HepG2 (cell line): ENCODE measurements around the gene JOSD1. TPM values are rescaled to one million over a fixed set of nuclear protein-coding genes. Genes with fewer than 3 reads are reported as not detected.

ENCODE experiments used
- BRCA1 ChIP-seq: sonication (generic); formaldehyde crosslinking; IDR thresholded peaks from 2 replicates; pipeline ENCODE4 v1.4.0; 2020; ENCODE audit warnings: missing genetic modification reagents
- CBX5 ChIP-seq: sonication (generic); formaldehyde crosslinking; IDR thresholded peaks from 2 replicates; pipeline ENCODE4 v1.4.0; 2020; ENCODE audit warnings: missing genetic modification reagents, borderline replicate concordance
- CCAR2 ChIP-seq: fragments of 200-400 bp; formaldehyde crosslinking; optimal IDR thresholded peaks from 2 replicates; pipeline ENCODE3; 2018; ENCODE audit warnings: low read depth, mild to moderate bottlenecking, low read length, moderate library complexity
- CSRNP1 ChIP-seq: sonication (generic); formaldehyde crosslinking; IDR thresholded peaks from 2 replicates; pipeline ENCODE4 v1.8.1; 2023; ENCODE audit warnings: mild to moderate bottlenecking, missing genetic modification reagents
- FIP1L1 ChIP-seq: fragments of 200-400 bp; formaldehyde crosslinking; IDR thresholded peaks from 2 replicates; pipeline ENCODE4 v1.6.1; 2018; ENCODE audit warnings: low read depth, mild to moderate bottlenecking, low read length, moderate library complexity, borderline replicate concordance; ENCODE audit not compliant: insufficient read depth
- GTF3A ChIP-seq: sonication (generic); formaldehyde crosslinking; conservative IDR thresholded peaks from 2 replicates; pipeline ENCODE4 v1.4.0; 2020; ENCODE audit warnings: mild to moderate bottlenecking, missing genetic modification reagents
- KDM5B ChIP-seq: sonication (generic); formaldehyde crosslinking; IDR thresholded peaks from 2 replicates; pipeline ENCODE4 v1.4.0; 2020; ENCODE audit warnings: missing genetic modification reagents, mild to moderate bottlenecking, borderline replicate concordance
- KLF11 ChIP-seq: IDR thresholded peaks from 2 replicates; pipeline ENCODE4 v1.6.1; 2016; ENCODE audit warnings: missing compliant biosample characterization
- MAFK ChIP-seq, 2 experiments: IDR thresholded peaks in 1 of 2; conservative IDR thresholded peaks in 1 of 2; 2 replicates each; pipeline ENCODE4 v1.6.1; 2011; ENCODE audit warnings: improper control_type of control experiment in 2 of 2, low read length in 2 of 2
- MNT ChIP-seq: fragments of 450-650 bp; IDR thresholded peaks from 2 replicates; pipeline ENCODE4 v1.6.1; 2016
- MTERF4 ChIP-seq: sonication (generic); formaldehyde crosslinking; IDR thresholded peaks from 2 replicates; pipeline ENCODE4 v1.8.0; 2023; ENCODE audit warnings: mild to moderate bottlenecking, missing genetic modification reagents
- POLR2G ChIP-seq: fragments of 200-400 bp; formaldehyde crosslinking; IDR thresholded peaks from 2 replicates; pipeline ENCODE4 v1.6.1; 2018; ENCODE audit warnings: mild to moderate bottlenecking, low read depth, low read length, moderate library complexity
- RORA ChIP-seq: sonication (generic); formaldehyde crosslinking; IDR thresholded peaks from 2 replicates; pipeline ENCODE4 v1.5.0; 2020; ENCODE audit warnings: mild to moderate bottlenecking, missing genetic modification reagents, moderate library complexity
- SP1 ChIP-seq, 2 experiments: fragments of 450-650 bp in 1 of 2; sonication (generic) in 1 of 2; formaldehyde crosslinking in 1 of 2; IDR thresholded peaks; 2 replicates each; pipeline versions ENCODE4 v1.4.0 to v1.6.1; 2016 to 2020; ENCODE audit warnings: missing genetic modification reagents in 1 of 2
- TAF1 ChIP-seq: sonication (generic); formaldehyde crosslinking; IDR thresholded peaks from 2 replicates; pipeline ENCODE4 v1.4.0; 2020; ENCODE audit warnings: missing genetic modification reagents
- TAF15 ChIP-seq: fragments of 200-400 bp; formaldehyde crosslinking; IDR thresholded peaks from one replicate; pipeline ENCODE4 v1.6.1; 2018; ENCODE audit warnings: mild to moderate bottlenecking, low read depth, low read length; ENCODE audit not compliant: poor library complexity, severe bottlenecking
- TIGD3 ChIP-seq: sonication (generic); formaldehyde crosslinking; IDR thresholded peaks from 2 replicates; pipeline ENCODE4 v1.5.1; 2020; ENCODE audit warnings: mild to moderate bottlenecking, missing genetic modification reagents, borderline replicate concordance
- ZBTB44 ChIP-seq: sonication (generic); formaldehyde crosslinking; IDR thresholded peaks from 2 replicates; pipeline ENCODE4 v1.4.0; 2020; ENCODE audit warnings: missing genetic modification reagents
- ZNF207 ChIP-seq: fragments of 450-650 bp; IDR thresholded peaks from 2 replicates; pipeline ENCODE4 v1.6.1; 2016; ENCODE audit warnings: antibody characterized with exemption, borderline replicate concordance
- ZNF414 ChIP-seq: sonication (generic); formaldehyde crosslinking; IDR thresholded peaks from 2 replicates; pipeline ENCODE4 v1.5.0; 2020; ENCODE audit warnings: missing genetic modification reagents
- polyA plus RNA-seq, 8 experiments: library from polyadenylated mRNA; depleted of rRNA in 3 of 8; stranded (reverse) in 7 of 8; unstranded in 1 of 8; fragments of >200 nt; fragmentation: Illumina TruSeq in 4 of 8; extraction: Trizol in 4 of 8; gene quantifications; 2 replicates each; pipeline versions ENCODE4 v1.2.1 to v1.2.3, GENCODE V29; 2011 to 2016; ENCODE audit warnings: low read depth in 4 of 8, missing spikeins in 1 of 8, mixed read lengths in 1 of 8; ENCODE audit not compliant: insufficient read depth in 1 of 8
- total RNA-seq, 5 experiments: library from RNA; depleted of rRNA; stranded (reverse); fragments of >200 nt; fragmentation: Illumina TruSeq; extraction: Trizol; gene quantifications; 2 replicates each; pipeline ENCODE4 v1.2.3, GENCODE V29; 2016; ENCODE audit warnings: low read depth in 1 of 5

The JOSD1 gene
- total and polyA plus RNA-seq, 2 of the 13 experiments (the other 11 are each of a cell fraction or from before 2014, with no cell fraction given) = 31.7 to 38.4 TPM

GRCh38 chr22:38700789-38701628 is at the start of gene JOSD1 (continued):
- TF ChIP-seq MTERF4 (no peak; the same call in 1 of the 2 replicates), SP1 (IDR thresholded peaks at IDR 0.05) (no peak), SP1 (CRISPR knock-in tag; IDR thresholded peaks at IDR 0.05) (peak; percentile 78), GTF3A (no peak), POLR2G (peak; percentile 75), RORA (CRISPR knock-in tag) (no peak), BRCA1 (CRISPR knock-in tag) (no peak), ZBTB44 (CRISPR knock-in tag) (no peak), FIP1L1 (no peak), ZNF414 (CRISPR knock-in tag) (0 out of 2 replicates have a peak, but pooled peaks have one; percentile 23), TIGD3 (no peak; the same call in 1 of the 2 replicates), KLF11 (CRISPR knock-in tag) (no peak), TAF15 (no peak), CSRNP1 (CRISPR knock-in tag) (no peak; the same call in 1 of the 2 replicates), ZNF207 (no peak), TAF1 (CRISPR knock-in tag) (peak; percentile 57), CBX5 (no peak; the same call in 1 of the 2 replicates), MNT (no peak; the same call in 1 of the 2 replicates), MAFK (conservative IDR thresholded peaks at IDR 0.05 in 1 of 2, IDR thresholded peaks at IDR 0.05 in 1 of 2; ENCODE audit: low read length in 2 of 2) (no peak), KDM5B (CRISPR knock-in tag) (peak; percentile 94), CCAR2 (no peak)
